ENCODE results near the gene THAP10.

The THAP10 gene

GRCh38 chr15:70869346-70869745 lies 22.9 kb downstream of the THAP10 start:
- TF ChIP-seq GABPA (IDR thresholded peaks at IDR 0.05; ENCODE audit: low read depth), result no peak
- TF ChIP-seq, protein P1, sequence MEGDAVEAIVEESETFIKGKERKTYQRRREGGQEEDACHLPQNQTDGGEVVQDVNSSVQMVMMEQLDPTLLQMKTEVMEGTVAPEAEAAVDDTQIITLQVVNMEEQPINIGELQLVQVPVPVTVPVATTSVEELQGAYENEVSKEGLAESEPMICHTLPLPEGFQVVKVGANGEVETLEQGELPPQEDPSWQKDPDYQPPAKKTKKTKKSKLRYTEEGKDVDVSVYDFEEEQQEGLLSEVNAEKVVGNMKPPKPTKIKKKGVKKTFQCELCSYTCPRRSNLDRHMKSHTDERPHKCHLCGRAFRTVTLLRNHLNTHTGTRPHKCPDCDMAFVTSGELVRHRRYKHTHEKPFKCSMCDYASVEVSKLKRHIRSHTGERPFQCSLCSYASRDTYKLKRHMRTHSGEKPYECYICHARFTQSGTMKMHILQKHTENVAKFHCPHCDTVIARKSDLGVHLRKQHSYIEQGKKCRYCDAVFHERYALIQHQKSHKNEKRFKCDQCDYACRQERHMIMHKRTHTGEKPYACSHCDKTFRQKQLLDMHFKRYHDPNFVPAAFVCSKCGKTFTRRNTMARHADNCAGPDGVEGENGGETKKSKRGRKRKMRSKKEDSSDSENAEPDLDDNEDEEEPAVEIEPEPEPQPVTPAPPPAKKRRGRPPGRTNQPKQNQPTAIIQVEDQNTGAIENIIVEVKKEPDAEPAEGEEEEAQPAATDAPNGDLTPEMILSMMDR (IDR thresholded peaks at IDR 0.05; ENCODE audit: insufficient read depth, low read length), result no peak
- TF ChIP-seq SPI1 (IDR thresholded peaks at IDR 0.05; ENCODE audit: borderline replicate concordance, low read depth), result no peak
- no peak for TF ChIP-seq POLR2AphosphoS5 (IDR thresholded peaks at IDR 0.05; ENCODE audit: low read depth)
- TF ChIP-seq, protein P2, sequence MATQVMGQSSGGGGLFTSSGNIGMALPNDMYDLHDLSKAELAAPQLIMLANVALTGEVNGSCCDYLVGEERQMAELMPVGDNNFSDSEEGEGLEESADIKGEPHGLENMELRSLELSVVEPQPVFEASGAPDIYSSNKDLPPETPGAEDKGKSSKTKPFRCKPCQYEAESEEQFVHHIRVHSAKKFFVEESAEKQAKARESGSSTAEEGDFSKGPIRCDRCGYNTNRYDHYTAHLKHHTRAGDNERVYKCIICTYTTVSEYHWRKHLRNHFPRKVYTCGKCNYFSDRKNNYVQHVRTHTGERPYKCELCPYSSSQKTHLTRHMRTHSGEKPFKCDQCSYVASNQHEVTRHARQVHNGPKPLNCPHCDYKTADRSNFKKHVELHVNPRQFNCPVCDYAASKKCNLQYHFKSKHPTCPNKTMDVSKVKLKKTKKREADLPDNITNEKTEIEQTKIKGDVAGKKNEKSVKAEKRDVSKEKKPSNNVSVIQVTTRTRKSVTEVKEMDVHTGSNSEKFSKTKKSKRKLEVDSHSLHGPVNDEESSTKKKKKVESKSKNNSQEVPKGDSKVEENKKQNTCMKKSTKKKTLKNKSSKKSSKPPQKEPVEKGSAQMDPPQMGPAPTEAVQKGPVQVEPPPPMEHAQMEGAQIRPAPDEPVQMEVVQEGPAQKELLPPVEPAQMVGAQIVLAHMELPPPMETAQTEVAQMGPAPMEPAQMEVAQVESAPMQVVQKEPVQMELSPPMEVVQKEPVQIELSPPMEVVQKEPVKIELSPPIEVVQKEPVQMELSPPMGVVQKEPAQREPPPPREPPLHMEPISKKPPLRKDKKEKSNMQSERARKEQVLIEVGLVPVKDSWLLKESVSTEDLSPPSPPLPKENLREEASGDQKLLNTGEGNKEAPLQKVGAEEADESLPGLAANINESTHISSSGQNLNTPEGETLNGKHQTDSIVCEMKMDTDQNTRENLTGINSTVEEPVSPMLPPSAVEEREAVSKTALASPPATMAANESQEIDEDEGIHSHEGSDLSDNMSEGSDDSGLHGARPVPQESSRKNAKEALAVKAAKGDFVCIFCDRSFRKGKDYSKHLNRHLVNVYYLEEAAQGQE (IDR thresholded peaks at IDR 0.05; ENCODE audit: insufficient replicate concordance, low read depth), result no peak
- no peak for DNase-seq (ENCODE audit: low read depth in 1 of 2, low spot score in 1 of 2)
- no peaks in the 10 kb centered on the region for H3K27me3 ChIP-seq (ENCODE audit: insufficient read depth, poor library complexity, severe bottlenecking)
- no peak overlapping the region for H3K4me3 ChIP-seq (replicated peaks; ENCODE audit: insufficient read depth, low read length)
- no peak overlapping the region for H3K27ac ChIP-seq (replicated peaks)

DNA sequence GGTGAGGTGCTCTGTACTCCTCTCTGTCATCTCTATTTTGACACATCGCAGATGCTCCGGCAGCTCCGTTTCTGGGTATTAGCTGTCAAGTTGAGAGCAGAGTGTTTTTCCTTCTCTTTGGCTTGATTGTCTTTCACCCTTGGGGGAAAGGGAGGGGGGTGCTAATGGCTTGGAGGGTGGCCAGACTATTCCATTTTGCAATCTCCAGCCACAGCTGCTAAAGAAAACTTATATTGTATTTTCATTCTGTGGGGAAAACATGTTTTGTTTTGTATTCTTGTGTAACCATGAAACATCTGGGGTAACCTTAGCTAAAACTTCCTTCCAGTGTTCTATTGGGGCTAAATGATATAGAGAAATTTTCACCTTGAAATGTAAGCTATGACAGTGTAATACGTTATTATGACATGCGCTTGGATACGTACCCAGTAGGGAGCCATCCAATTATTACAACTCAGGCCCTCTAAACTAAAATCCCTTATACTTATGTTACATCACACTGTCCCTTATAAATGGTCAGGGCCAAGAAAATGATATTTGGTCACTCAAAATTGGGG lies 24.2 kb downstream of the THAP10 start:
- H3K27ac ChIP-seq (replicated peaks), result no peak overlapping the region
- no peak for TF ChIP-seq POLR2AphosphoS5 (IDR thresholded peaks at IDR 0.05; ENCODE audit: low read depth)
- TF ChIP-seq GABPA (IDR thresholded peaks at IDR 0.05; ENCODE audit: low read depth), result no peak
- TF ChIP-seq SPI1 (IDR thresholded peaks at IDR 0.05; ENCODE audit: borderline replicate concordance, low read depth), result no peak
- TF ChIP-seq, protein P2 (IDR thresholded peaks at IDR 0.05; ENCODE audit: insufficient replicate concordance, low read depth), result no peak
- TF ChIP-seq, protein P1 (IDR thresholded peaks at IDR 0.05; ENCODE audit: insufficient read depth, low read length), result no peak
- no peak overlapping the region for H3K4me3 ChIP-seq (replicated peaks; ENCODE audit: insufficient read depth, low read length)
- DNase-seq (ENCODE audit: low read depth in 1 of 2, low spot score in 1 of 2), result no peak
- H3K27me3 ChIP-seq (ENCODE audit: insufficient read depth, poor library complexity, severe bottlenecking), result no peaks in the 10 kb centered on the region

DNA sequence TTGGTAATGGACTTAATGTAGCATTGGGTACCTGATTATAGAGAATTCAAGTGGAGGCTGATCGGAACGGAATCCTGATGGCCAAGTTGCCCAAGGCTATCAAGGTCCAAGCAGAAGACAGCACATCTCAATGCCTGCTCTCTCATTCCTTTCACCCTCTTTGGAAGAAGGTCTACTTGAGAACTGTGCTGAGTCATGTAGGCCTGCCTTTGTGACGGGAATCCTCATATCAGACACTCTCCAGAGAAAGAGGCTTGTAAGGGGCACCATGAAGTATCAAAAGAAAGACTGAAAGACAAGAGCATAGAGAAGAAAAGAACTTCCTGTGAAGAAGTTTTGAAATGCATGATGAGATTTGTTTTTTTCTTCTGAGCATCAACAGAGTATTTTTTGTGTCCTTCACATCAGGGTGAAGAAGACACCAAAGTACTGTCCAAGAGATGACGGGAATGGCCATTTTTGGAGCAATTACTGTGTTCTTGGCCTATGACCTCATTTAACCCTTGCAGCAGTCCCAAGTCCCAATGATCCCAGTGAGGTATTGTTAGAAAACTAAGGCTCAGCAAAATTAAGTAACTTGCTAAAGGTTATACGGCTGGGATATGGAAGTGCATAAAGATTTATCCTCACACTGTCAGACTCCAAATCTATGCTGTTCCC lies 25.1 kb downstream of the THAP10 start:
- Histone ChIP-seq H3K4me3 (replicated peaks; ENCODE audit: insufficient read depth, low read length) (no peak overlapping the region), H3K27me3 (ENCODE audit: insufficient read depth, poor library complexity, severe bottlenecking) (no peaks in the 10 kb centered on the region), H3K27ac (replicated peaks) (no peak overlapping the region)
- DNase-seq (ENCODE audit: low read depth in 1 of 2, low spot score in 1 of 2), result no peak
- TF ChIP-seq SPI1 (IDR thresholded peaks at IDR 0.05; ENCODE audit: borderline replicate concordance, low read depth) (no peak), GABPA (IDR thresholded peaks at IDR 0.05; ENCODE audit: low read depth) (no peak), POLR2AphosphoS5 (IDR thresholded peaks at IDR 0.05; ENCODE audit: low read depth) (no peak)
- TF ChIP-seq, protein P2 (IDR thresholded peaks at IDR 0.05; ENCODE audit: insufficient replicate concordance, low read depth), result no peak
- TF ChIP-seq, protein P1 (IDR thresholded peaks at IDR 0.05; ENCODE audit: insufficient read depth, low read length), result no peak
